Measurements from ENCODE around the gene FNDC8.
"Not testable (repeated sequence)": the region's sequence is repeated elsewhere in the genome, so short reads cannot be mapped to it uniquely, and the experiment has no call there.

The FNDC8 gene

GRCh38 chr17:35144840-35145239 lies 23.4 kb downstream of the FNDC8 start:
- DNase-seq (ENCODE audit: low spot score), result no peak

GRCh38 chr17:35146214-35146833 lies 24.9 kb downstream of the FNDC8 start:
- no peak for DNase-seq (ENCODE audit: low spot score)

- DNase-seq (ENCODE audit: low spot score), result no peak
Measured at GRCh38 chr17:35147375-35147905, 26.0 kb downstream of the FNDC8 start, which contains the start of gene UNC45B. TSS of gene UNC45B (plus strand) at chr17:35147817. CDS start at chr17:35148264, 447 bp downstream.

GRCh38 chr17:35148144-35148543 lies 26.7 kb downstream of the FNDC8 start:
- DNase-seq (ENCODE audit: low spot score), result no peak

GRCh38 chr17:35149941-35150340 lies 28.5 kb downstream of the FNDC8 start:
- DNase-seq (ENCODE audit: low spot score), result no peak

- DNase-seq (ENCODE audit: low spot score), result not testable (repeated sequence)
Measured at GRCh38 chr17:35151080-35151479, 29.7 kb downstream of the FNDC8 start.

- DNase-seq (ENCODE audit: low spot score), result no peak
Measured at GRCh38 chr17:35152421-35153140, 31.2 kb downstream of the FNDC8 start.

- DNase-seq (ENCODE audit: low spot score), result no peak
Measured at GRCh38 chr17:35154196-35155165, 33.1 kb downstream of the FNDC8 start.

GRCh38 chr17:35155246-35155645 lies 33.8 kb downstream of the FNDC8 start:
- no peak for DNase-seq (ENCODE audit: low spot score)

- no peak for DNase-seq (ENCODE audit: low spot score)
Measured at GRCh38 chr17:35159940-35160339, 38.5 kb downstream of the FNDC8 start.

- no peak for DNase-seq (ENCODE audit: low spot score)
Measured at GRCh38 chr17:35160354-35161201, 39.2 kb downstream of the FNDC8 start.

GRCh38 chr17:35161281-35161761 lies 39.9 kb downstream of the FNDC8 start:
- DNase-seq (ENCODE audit: low spot score), result no peak

GRCh38 chr17:35162755-35163154 lies 41.3 kb downstream of the FNDC8 start:
- no peak for DNase-seq (ENCODE audit: low spot score)

- DNase-seq (ENCODE audit: low spot score), result no peak
Measured at GRCh38 chr17:35163886-35164285, 42.5 kb downstream of the FNDC8 start.

- DNase-seq (ENCODE audit: low spot score), result no peak
Measured at GRCh38 chr17:35164716-35165115, 43.3 kb downstream of the FNDC8 start.

- no peak for DNase-seq (ENCODE audit: low spot score)
Measured at GRCh38 chr17:35166526-35166925, 45.1 kb downstream of the FNDC8 start.

GRCh38 chr17:35167046-35167445 lies 45.6 kb downstream of the FNDC8 start:
- no peak for DNase-seq (ENCODE audit: low spot score)

- no peak for DNase-seq (ENCODE audit: low spot score)
Measured at GRCh38 chr17:35167666-35168065, 46.3 kb downstream of the FNDC8 start.

GRCh38 chr17:35169835-35170363 lies 48.5 kb downstream of the FNDC8 start:
- no peak for DNase-seq (ENCODE audit: low spot score)

- DNase-seq (ENCODE audit: low spot score), result no peak
Measured at GRCh38 chr17:35170968-35171771, 49.8 kb downstream of the FNDC8 start.
